Measurements from ENCODE around the gene GPBP1. TPM values are rescaled to one million over a fixed set of nuclear protein-coding genes. Genes with fewer than 3 reads are reported as not detected.
A peak's percentile ranks its signal among the peaks of the same experiment; 100 is the strongest.

The GPBP1 gene
- total and polyA plus RNA-seq, 8 donors, result 23.4 to 54.0 (median 29.0) TPM

GRCh38 chr5:57258052-57258451 lies 84.2 kb downstream of the GPBP1 start:
- H3K9me3 ChIP-seq, result no peaks in the 10 kb centered on the region
- no peaks in the 10 kb centered on the region for H3K27me3 ChIP-seq
- no peak for TF ChIP-seq CTCF (IDR thresholded peaks at IDR 0.05)
- intact Hi-C loops (cut with DNase I), result no loop called here
- DNase-seq, result no peak
- no peaks in the 10 kb centered on the region for H3K4me1 ChIP-seq
- peaks cover 0 to 24% (median 22%) of the 10 kb centered on the region in 3 donors for H3K36me3 ChIP-seq
- H3K27ac ChIP-seq, result no peak overlapping the region
- FAIRE-seq, result no peak
- no peak for ATAC-seq
- 71 to 76% methylated on average over 4 of the region's 4 CpGs for WGBS, 2 donors
- H3K4me3 ChIP-seq, result no peak overlapping the region

DNA sequence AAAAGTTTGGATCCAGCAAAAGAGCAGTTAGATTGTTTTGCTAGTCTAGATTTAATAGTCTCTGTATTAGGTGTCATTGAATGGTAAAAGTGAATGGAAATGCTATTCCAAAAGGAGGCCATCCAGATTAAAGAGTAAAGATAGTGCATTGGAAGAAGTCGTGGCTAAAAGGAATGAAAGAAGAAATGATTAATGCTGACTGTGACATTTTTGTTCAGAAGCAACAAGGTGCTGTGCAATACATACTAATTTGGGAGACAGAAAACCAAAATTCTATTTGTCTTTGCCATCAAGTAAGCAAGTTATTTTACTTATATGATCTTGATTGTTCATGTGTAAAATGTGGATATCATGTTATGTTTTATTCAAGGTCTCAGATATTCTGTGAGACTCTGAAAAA lies 85.1 kb downstream of the GPBP1 start:
- no peaks in the 10 kb centered on the region for H3K27me3 ChIP-seq
- H3K9me3 ChIP-seq, result no peaks in the 10 kb centered on the region
- peaks cover 0 to 3% (median 0%) of the 10 kb centered on the region in 3 donors for H3K4me1 ChIP-seq
- peaks cover 0 to 22% (median 22%) of the 10 kb centered on the region in 3 donors for H3K36me3 ChIP-seq
- no peak overlapping the region for H3K4me3 ChIP-seq
- TF ChIP-seq CTCF (IDR thresholded peaks at IDR 0.05), result no peak
- H3K27ac ChIP-seq, result no peak overlapping the region
- FAIRE-seq (no peak), ATAC-seq (no peak), DNase-seq (no peak)
- intact Hi-C loops (cut with DNase I), result no loop called here
- WGBS, 2 donors, result 58 to 66% methylated on average over 1 of the region's 1 CpG

- TF ChIP-seq CTCF (IDR thresholded peaks at IDR 0.05), result no peak
- Histone ChIP-seq H3K27me3 (no peaks in the 10 kb centered on the region), H3K4me3 (no peak overlapping the region), H3K4me1 (peaks cover 0 to 9% (median 0%) of the 10 kb centered on the region in 3 donors), H3K27ac (no peak overlapping the region), H3K9me3 (no peaks in the 10 kb centered on the region), H3K36me3 (peaks cover 0 to 22% (median 20%) of the 10 kb centered on the region in 3 donors)
- intact Hi-C loops (cut with DNase I), result no loop called here
- DNase-seq, result no peak
- ATAC-seq, result no peak
- FAIRE-seq, result no peak
These were observed 85.8 kb downstream of the GPBP1 start for GRCh38 chr5:57259704-57260103.

DNA sequence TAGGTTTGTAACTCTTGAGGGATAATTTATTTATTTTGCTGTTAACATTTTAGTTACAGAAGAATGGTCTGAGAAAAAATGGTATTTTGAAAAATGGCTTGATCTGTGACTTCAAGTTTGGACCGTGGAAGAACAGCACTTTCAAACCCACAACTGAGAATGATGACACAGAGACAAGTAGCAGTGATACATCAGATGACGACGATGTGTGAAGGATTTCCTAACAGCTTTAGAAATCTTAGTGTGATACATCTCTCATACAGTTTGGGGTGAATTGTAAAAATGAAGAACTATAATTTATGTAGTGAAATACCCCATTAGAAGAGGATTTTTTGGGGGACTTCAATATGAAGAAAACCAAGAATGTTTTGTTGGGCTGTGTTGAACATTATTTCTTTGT lies 88.7 kb downstream of the GPBP1 start:
- H3K9me3 ChIP-seq, result no peaks in the 10 kb centered on the region
- peaks cover 2 to 9% (median 5%) of the 10 kb centered on the region in 3 donors for H3K4me1 ChIP-seq
- H3K27me3 ChIP-seq, result no peaks in the 10 kb centered on the region
- H3K27ac ChIP-seq, result no peak overlapping the region
- intact Hi-C loops (cut with DNase I), result no loop called here
- no peak for TF ChIP-seq CTCF (IDR thresholded peaks at IDR 0.05)
- no peak for DNase-seq
- no peak for ATAC-seq
- WGBS, 2 donors, result 89 to 91% methylated on average over 3 of the region's 3 CpGs
- H3K36me3 ChIP-seq, result peaks cover 0 to 18% (median 15%) of the 10 kb centered on the region in 3 donors
- H3K4me3 ChIP-seq, result no peak overlapping the region
- FAIRE-seq, result no peak

- H3K4me3 ChIP-seq, result no peak overlapping the region
- peaks cover 0 to 5% (median 0%) of the 10 kb centered on the region in 3 donors for H3K36me3 ChIP-seq
- intact Hi-C loops (cut with DNase I), result no loop called here
- peak overlapping the region; percentile 22 to 81 (median 52) for H3K27ac ChIP-seq
- FAIRE-seq (no peak), ATAC-seq (peak; percentile 85 to 87 (median 86)), DNase-seq (no peak)
- WGBS, 2 donors, result 24 to 26% methylated on average over 2 of the region's 2 CpGs
- no peaks in the 10 kb centered on the region for H3K9me3 ChIP-seq
- TF ChIP-seq CTCF (IDR thresholded peaks at IDR 0.05), result no peak
- H3K27me3 ChIP-seq, result no peaks in the 10 kb centered on the region
- H3K4me1 ChIP-seq, result peaks cover 13 to 29% (median 16%) of the 10 kb centered on the region in 3 donors
These were observed 93.9 kb downstream of the GPBP1 start for GRCh38 chr5:57267805-57268204.

Measured in pancreas (tissue), 10 donors.